Activated T-helper 9 cell treated with anti-CD3 and anti-CD28 coated beads, Interleukin-2, amount 50 U/mL, for 16 hours (primary cell): ENCODE results near the gene TRERF1.

ENCODE experiments used
- DNase-seq: peaks from one replicate; pipeline ENCODE4 v3.0.0-alpha.2; 2020; ENCODE audit warnings: low read depth

TRERF1 gene

GRCh38 chr6:42250274-42250931 lies 201.3 kb downstream of the TRERF1 start:
- no peak for DNase-seq

GRCh38 chr6:42249279-42249678 lies 202.4 kb downstream of the TRERF1 start:
- no peak for DNase-seq

DNA sequence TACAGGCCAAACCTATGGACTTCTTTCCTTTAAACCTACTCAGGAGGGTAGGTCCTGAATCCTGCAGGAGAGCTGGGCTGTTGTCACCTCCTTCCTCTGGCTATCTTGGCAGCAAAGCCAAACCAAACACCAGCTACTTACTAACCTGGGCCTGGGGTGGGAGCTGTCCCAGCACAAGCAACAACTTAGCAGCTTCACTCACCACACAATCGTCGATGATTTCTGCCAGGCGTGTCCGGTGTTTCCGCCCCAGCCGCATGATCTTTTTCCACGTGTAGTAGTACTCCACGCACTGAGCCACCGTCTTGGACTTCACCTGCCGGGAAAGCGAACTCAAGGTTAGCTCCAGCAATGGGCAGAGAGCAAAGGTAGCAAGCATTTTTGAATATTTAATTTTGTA lies 208.7 kb downstream of the TRERF1 start:
- DNase-seq: no peak

DNA sequence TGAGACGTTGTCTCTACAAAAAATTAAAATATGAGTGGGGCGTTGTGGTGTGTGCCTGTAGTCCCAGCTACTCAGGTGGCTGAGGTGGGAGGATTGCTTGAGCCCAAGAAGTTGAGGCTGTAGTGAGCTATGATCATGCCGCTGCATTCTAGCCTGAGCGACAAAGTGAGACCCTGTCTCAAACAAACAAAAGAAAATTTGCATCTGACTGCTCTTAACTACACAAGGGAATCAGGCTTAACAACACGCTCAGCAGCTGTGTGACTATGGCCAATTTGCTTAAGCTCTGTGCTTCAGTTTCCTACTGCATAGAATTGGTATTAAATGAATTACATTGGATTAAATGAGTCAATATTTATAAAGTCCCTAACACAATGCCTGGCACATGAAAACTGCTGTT lies 209.8 kb downstream of the TRERF1 start:
- no peak for DNase-seq

DNA sequence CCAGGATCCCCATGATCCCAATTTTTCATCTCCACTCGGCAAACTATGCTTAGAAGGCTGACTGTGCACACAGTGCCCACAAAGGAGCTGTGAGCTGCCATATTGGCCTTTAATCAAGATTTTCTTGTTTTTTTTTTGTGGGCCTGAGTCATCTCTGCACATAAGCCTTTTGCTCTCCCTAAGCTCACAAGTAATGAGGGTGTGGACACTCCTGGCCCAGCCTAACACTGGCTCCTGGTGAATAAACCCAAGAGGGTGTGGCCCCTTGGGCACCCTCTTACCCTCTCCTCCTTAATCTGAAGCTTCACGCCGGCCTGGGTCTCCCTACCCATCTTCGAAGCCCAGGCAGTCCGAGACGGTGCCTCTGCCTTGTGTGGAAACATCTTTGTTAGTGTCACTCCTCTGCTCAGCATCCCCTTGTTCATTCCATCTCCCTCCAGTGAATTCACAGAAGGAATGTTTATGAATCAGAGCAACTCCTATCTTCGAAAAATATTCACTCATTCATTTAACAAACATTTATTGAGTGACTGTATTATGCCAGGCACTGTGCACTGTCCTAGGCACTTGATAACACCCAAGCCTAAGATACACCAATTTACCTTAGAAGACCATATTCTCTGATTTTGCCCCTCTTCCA lies 211.9 kb downstream of the TRERF1 start:
- no peak for DNase-seq

GRCh38 chr6:42239333-42239732 lies 212.4 kb downstream of the TRERF1 start:
- no peak for DNase-seq

DNA sequence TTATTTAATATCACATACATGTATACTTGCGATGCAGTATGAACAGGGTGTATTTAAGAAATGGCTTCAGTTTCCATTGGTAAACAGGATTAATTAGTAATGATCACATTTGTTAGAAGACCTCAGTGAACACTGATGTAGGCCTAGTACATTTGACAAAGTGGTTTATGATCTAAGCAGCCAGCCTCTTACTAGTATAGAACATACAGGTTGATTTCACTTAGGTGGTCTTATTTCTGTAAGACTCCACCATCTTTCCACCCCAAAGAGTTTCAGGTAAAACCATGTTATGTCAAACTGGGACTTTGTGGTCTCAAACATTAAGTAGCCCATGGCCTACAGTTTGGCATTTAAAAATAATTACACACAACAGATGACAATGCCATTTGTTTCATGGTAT lies 213.9 kb downstream of the TRERF1 start:
- DNase-seq: no peak

DNA sequence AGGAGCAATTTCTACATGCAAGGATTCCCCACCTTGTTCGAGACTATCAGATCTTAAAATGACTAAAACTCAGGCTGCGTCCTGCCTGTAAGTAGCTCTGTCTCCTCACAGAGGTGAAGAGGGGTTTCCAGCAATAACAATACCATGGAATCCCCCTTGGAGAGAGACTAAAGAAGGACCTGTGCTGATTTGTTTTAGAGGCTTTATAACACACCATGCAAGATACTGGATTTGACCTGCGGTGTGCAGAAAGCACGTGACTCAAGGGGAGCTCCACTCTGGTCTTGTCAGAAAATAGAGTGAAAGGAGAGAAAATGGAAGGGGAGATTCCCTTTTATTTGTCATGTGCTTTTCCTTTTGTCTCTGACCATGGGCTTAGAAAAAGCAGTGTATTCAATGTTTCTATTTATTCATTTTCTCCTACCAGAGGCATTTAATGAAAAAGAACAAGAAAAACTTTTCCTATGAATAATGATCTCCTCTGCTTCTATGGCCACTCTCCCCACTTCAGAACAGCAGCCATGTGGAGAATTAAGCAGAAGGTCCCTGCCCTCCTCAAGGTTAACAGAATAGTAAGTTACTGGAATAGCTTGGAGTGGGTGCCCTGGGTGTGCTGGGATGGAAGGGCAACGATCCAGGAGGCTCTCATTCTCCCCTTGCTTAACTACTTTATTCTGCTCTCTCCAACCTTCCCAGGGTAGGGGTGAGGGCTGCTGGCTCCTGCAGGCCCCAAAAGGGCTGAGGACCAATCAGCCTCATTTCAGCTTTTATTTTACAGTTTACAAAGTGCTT lies 214.8 kb downstream of the TRERF1 start:
- no peak for DNase-seq

DNA sequence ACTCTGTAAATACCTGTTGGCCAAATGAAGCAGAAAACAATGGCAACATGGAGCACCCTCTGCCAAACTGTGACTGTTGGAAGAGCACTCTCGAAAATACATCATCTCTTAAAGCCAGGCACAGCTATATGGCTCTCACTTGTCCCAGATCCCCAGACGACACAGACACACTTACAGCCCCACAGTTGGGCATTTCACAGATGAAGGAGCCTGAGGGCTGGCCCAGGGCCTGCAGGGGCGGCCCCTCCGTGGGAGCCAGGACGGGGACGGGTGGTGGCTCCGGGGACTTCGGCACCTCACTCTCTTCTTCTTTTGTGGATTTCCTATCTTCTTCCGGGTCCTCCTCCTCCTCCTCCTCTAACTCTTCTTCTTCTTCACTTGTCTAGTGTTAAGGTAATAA lies 215.7 kb downstream of the TRERF1 start:
- DNase-seq: no peak

GRCh38 chr6:42232035-42232434 lies 219.7 kb downstream of the TRERF1 start:
- no peak for DNase-seq

DNA sequence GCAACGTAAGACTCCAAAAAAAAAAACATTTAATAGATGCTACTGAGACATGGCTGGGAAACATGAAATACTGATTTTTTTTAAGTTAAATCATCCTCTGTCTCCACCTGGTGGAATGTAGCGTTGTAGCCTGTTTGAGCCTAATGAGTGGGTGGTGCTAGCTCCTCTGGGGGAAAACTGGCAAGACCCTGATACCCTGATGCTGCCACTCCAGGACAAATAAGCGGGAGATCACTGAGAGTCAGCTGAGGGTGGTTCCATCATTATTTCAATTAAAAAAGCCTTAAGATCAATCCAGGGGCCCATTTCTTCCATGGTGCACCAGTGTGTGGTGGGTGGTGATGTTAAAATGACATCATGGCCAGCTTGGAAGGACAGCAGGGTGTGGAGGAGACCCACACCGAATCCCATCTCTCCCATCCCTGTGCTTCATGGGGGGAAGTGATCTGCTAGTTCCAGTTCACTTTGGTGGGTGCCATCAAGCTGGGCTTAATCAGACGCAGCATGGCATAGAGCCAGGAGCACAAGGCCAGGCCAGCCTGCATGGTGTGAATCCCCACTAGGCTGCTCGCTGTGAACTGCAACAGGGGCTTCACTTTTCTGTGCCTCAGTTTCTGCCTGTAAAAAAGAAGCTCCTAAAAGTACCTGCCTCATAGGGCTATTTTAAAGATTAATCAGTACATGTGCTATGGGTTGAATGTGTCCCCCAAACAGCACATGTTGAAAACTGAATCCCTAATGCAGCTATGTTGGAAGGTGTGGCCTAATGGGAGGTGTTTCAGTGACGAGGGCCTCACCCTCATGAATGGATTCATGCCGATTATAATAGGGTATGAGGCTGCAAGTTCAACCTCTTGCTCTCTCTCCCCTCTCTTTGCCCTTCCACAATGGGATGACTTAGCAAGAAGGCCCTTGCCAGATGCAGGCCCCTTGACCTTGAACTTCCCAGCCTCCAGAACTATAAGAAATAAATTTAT lies 221.1 kb downstream of the TRERF1 start:
- no peak for DNase-seq

DNA sequence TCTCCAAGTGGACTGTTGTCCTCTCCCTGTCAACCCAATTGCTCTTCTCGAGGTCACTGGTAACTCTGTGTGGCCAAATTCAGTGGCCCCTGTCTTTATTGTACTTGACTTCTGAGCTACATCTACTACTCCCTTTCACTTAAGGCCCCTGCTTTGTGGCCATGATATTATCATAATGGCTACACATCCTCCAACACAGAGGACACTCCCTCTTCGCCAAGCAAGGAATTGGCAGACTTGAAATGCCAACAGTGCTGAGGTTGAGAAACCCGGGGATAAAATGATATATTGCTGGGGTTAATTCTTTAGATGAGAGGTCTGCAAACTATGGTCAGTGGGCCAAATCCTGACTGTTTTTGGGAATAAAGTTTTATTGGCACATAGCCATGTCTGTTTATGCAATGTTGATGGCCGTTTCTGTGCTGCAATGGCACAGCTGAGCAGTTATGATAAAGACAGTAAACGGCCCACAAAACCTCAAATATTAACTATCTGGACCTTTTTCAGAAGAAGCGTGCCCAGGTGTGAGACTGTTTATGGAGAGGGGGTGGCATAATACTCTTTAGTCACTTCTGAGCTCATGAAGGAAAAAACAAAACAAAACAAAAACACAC lies 222.1 kb downstream of the TRERF1 start:
- no peak for DNase-seq

- no peak for DNase-seq
These were observed 223.4 kb downstream of the TRERF1 start for GRCh38 chr6:42228305-42228704.

- DNase-seq: no peak
These were observed 224.4 kb downstream of the TRERF1 start for GRCh38 chr6:42227173-42227850.

DNA sequence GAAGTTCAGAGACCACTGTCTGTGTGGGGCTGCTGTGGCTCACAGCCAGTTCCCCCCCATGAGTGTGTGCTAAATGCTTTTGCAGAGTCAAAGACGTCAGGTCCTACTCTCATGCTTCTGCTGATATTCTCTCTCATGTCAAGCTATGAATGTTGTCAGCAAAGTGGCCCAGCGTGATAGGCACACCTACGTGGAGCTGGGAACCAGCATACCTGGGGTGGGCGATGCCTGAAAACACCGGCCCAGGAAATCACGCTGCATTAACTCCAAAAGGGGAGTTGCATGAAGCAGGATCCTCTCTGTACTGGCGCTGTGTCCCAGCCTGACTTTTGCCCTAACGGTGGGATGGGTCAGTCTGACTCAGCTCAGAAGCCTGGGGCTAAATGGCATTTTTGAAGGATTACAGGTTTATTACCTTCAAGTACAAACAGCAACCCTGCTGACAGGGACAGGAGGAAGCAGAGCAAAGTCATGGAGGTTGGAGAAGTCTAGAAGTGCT lies 225.0 kb downstream of the TRERF1 start:
- no peak for DNase-seq

DNA sequence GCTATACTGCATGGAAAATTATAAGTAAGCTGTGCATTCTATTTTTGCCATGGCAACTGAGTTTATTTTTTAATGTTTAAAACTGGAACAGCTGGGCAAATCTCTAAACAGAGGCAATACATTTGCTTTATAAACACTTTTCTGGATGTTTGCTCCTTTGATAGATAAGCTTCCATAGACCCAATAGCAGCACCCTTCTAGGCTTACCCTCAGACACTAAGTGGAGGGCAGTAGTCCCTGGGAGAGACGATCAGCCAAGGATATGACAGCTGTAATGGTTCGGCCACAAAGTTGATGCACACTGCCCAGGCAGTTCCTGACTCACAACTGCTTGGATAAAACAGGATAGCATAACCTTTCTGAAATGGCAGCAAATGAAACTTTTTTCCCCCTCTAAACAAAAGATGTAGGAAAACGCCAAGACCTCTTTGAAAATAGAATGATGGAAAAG lies 225.5 kb downstream of the TRERF1 start:
- no peak for DNase-seq

GRCh38 chr6:42225419-42225818 lies 226.3 kb downstream of the TRERF1 start:
- no peak for DNase-seq

GRCh38 chr6:42225029-42225339 lies 226.7 kb downstream of the TRERF1 start:
- DNase-seq: no peak

GRCh38 chr6:42224222-42225028 lies 227.3 kb downstream of the TRERF1 start:
- no peak for DNase-seq

GRCh38 chr6:42222448-42222847 lies 229.3 kb downstream of the TRERF1 start:
- DNase-seq: no peak
